SH-SY5Y (cell line): ENCODE measurements around the gene NTM.

ENCODE experiments used
- GATA2 ChIP-seq: IDR thresholded peaks from 2 replicates; pipeline ENCODE4 v1.6.1; 2011; ENCODE audit warnings: mild to moderate bottlenecking, low read depth, low read length
- GATA3 ChIP-seq: IDR thresholded peaks from 2 replicates; pipeline ENCODE4 v1.6.1; 2011; ENCODE audit warnings: low read depth, mild to moderate bottlenecking, low read length, moderate library complexity

DNA sequence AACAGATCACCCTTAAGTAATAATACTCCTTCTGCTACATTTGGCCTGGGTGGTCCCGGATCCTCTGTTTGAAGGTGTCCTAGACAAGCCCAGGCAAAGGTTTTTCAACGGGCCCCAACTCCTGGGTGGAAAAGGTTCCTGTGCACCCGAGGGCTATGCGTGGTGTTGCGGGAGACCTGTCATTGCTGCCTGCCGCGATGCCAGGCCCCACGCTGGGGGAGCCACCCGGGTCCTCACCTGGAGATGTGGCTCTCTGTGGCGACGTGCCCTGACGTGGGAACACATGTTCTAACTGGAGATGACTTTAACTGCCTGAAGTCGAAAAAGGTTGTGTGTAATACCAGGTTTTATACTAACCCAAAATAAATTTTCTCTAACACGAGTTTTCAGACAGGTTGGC lies 467.1 kb downstream of the NTM start:
- TF ChIP-seq GATA3 (no peak), GATA2 (no peak)
